OCI-LY7 (cell line): ENCODE data around the gene CEP70.

Experiments
- CTCF ChIP-seq: fragments of 200-600 bp; sonication (generic); conservative IDR thresholded peaks from 2 replicates; pipeline ENCODE4 v1.5.1; 2014; ENCODE audit warnings: mild to moderate bottlenecking, antibody characterized with exemption, low read length, moderate library complexity, mixed read lengths
- EZH2phosphoT487 ChIP-seq: fragments of 200-600 bp; sonication (generic); IDR thresholded peaks from 2 replicates; pipeline ENCODE4 v1.6.1; 2018; ENCODE audit warnings: low read depth, borderline replicate concordance, mild to moderate bottlenecking, mixed run types, antibody characterized with exemption, low read length, moderate library complexity, mixed read lengths

DNA sequence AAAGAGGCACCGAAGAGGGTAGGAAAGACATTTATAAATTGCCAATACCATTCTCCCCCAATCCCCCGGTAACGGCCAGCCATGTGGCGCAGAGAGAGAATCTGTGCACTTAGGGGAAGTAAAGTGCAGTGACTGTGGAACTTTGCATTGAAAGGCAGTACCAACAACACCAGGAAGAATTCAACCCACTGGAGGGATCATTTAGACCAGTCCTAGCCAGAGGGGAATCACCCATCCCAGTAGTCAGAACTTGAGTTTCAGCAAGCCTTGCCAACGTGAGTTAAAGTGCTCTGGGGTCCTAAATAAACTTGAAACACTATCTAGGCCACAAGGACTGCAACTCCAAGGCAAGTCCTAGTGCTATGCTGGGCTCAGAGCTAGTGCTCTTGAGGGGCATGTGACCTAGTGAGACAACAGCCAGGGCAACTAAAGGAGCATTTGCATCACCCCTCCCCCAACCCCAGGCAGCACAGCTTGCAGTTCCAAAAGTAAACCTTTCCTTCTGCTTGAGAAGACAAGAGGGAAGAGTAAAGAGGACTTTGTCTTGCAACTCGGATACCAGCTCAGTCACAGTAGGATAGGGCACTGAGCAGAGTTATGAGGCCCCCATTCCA is 15.0 kb downstream of the CEP70 start:
- TF ChIP-seq CTCF (no peak), EZH2phosphoT487 (no peak)
